GM19463 (cell line): ENCODE measurements around the gene TUBB8B.
"Not testable (repeated sequence)": the region's sequence is repeated elsewhere in the genome, so short reads cannot be mapped to it uniquely, and the experiment has no call there.

Experiments
- ATAC-seq: cut with Tn5 transposase; IDR thresholded peaks from one replicate; pipeline ENCODE4 v1.9.1; 2021; ENCODE audit warnings: mild to moderate bottlenecking, moderate library complexity; ENCODE audit not compliant: unreplicated experiment

Gene TUBB8B

DNA sequence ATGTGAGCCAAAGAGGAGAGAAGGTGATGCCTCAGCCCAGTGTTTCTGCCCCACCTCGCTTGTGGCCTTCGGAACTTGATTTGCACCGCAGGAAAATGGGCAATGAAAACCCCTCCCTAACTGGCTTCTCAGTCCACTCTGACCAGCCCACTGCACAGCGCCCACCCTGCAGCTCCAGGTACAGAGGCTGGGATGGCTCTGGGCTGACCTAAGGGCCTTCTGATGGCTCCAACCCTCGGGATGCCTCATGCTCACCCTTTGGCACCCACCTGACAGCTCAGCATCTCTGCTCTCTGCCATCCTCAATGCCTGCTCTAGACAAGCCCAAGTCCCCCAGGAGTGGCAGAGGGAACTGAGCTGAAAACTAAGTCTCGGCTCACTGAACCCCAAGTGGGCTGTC is 36.2 kb downstream of the TUBB8B start:
- ATAC-seq, result not testable (repeated sequence)

GRCh38 chr18:12773-13172 is 36.6 kb downstream of the TUBB8B start:
- not testable (repeated sequence) for ATAC-seq

GRCh38 chr18:11383-12274 is 37.8 kb downstream of the TUBB8B start:
- ATAC-seq, result not testable (repeated sequence)

DNA sequence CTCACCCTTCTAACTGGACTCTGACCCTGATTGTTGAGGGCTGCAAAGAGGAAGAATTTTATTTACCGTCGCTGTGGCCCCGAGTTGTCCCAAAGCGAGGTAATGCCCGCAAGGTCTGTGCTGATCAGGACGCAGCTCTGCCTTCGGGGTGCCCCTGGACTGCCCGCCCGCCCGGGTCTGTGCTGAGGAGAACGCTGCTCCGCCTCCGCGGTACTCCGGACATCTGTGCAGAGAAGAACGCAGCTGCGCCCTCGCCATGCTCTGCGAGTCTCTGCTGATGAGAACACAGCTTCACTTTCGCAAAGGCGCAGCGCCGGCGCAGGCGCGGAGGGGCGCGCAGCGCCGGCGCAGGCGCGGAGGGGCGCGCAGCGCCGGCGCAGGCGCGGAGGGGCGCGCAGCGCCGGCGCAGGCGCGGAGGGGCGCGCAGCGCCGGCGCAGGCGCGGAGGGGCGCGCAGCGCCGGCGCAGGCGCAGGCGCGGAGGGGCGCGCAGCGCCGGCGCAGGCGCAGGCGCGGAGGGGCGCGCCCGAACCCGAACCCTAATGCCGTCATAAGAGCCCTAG is 38.7 kb downstream of the TUBB8B start:
- ATAC-seq, result not testable (repeated sequence)

DNA sequence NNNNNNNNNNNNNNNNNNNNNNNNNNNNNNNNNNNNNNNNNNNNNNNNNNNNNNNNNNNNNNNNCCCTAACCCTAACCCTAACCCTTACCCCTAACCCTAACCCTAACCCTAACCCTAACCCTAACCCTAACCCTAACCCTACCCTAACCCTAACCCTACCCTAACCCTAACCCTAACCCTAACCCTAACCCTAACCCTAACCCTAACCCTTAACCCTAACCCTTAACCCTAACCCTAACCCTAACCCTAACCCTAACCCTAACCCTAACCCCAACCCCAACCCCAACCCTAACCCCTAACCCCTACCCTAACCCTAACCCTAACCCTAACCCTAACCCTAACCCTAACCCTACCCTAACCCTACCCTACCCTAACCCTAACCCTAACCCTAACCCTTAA is 39.5 kb downstream of the TUBB8B start:
- not testable (repeated sequence) for ATAC-seq
